Effector CD4-positive, alpha-beta T cell (primary cell): ENCODE measurements around the gene TBX15.
"Not testable (repeated sequence)": the region's sequence is repeated elsewhere in the genome, so short reads cannot be mapped to it uniquely, and the experiment has no call there.

Experiments used
- DNase-seq: peaks from one replicate; pipeline ENCODE4 v3.0.0-alpha.2; 2020

TBX15 gene

GRCh38 chr1:118958140-118958539 lies 30.0 kb downstream of the TBX15 start:
- no peak for DNase-seq

GRCh38 chr1:118957579-118957978 lies 30.6 kb downstream of the TBX15 start:
- not testable (repeated sequence) for DNase-seq

- DNase-seq: no peak
These were observed 33.7 kb downstream of the TBX15 start for GRCh38 chr1:118954301-118954905.

GRCh38 chr1:118951270-118951936 lies 36.7 kb downstream of the TBX15 start:
- DNase-seq: no peak

- no peak for DNase-seq
These were observed 38.8 kb downstream of the TBX15 start for GRCh38 chr1:118949315-118949714.

GRCh38 chr1:118948846-118949245 lies 39.3 kb downstream of the TBX15 start:
- no peak for DNase-seq

GRCh38 chr1:118948351-118948750 lies 39.8 kb downstream of the TBX15 start:
- DNase-seq: no peak

GRCh38 chr1:118947790-118948189 lies 40.4 kb downstream of the TBX15 start:
- DNase-seq: no peak

GRCh38 chr1:118947003-118947765 lies 41.0 kb downstream of the TBX15 start:
- DNase-seq: no peak

- DNase-seq: no peak
These were observed 42.7 kb downstream of the TBX15 start for GRCh38 chr1:118945489-118945888.

- DNase-seq: no peak
These were observed 43.6 kb downstream of the TBX15 start for GRCh38 chr1:118944546-118944945.

GRCh38 chr1:118944133-118944532 lies 44.0 kb downstream of the TBX15 start:
- DNase-seq: no peak

- no peak for DNase-seq
These were observed 47.2 kb downstream of the TBX15 start for GRCh38 chr1:118940957-118941356.

- no peak for DNase-seq
These were observed 50.6 kb downstream of the TBX15 start for GRCh38 chr1:118937413-118938072.

GRCh38 chr1:118934706-118935105 lies 53.4 kb downstream of the TBX15 start:
- DNase-seq: no peak

GRCh38 chr1:118933051-118933781 lies 54.9 kb downstream of the TBX15 start:
- no peak for DNase-seq

GRCh38 chr1:118931876-118932275 lies 56.3 kb downstream of the TBX15 start:
- DNase-seq: no peak

GRCh38 chr1:118928739-118929554 lies 59.2 kb downstream of the TBX15 start:
- no peak for DNase-seq

GRCh38 chr1:118927427-118928187 lies 60.5 kb downstream of the TBX15 start:
- DNase-seq: no peak

- no peak for DNase-seq
These were observed 61.9 kb downstream of the TBX15 start for GRCh38 chr1:118926261-118926660.

GRCh38 chr1:118925651-118926050 lies 62.5 kb downstream of the TBX15 start:
- no peak for DNase-seq
